ELF-1 (cell line): ENCODE data around the gene FAT1.

Experiments
- DNase-seq: peaks from one replicate; pipeline ENCODE4 v3.0.0-alpha.2; 2016; ENCODE audit warnings: low read depth, low spot score

The FAT1 gene

DNA sequence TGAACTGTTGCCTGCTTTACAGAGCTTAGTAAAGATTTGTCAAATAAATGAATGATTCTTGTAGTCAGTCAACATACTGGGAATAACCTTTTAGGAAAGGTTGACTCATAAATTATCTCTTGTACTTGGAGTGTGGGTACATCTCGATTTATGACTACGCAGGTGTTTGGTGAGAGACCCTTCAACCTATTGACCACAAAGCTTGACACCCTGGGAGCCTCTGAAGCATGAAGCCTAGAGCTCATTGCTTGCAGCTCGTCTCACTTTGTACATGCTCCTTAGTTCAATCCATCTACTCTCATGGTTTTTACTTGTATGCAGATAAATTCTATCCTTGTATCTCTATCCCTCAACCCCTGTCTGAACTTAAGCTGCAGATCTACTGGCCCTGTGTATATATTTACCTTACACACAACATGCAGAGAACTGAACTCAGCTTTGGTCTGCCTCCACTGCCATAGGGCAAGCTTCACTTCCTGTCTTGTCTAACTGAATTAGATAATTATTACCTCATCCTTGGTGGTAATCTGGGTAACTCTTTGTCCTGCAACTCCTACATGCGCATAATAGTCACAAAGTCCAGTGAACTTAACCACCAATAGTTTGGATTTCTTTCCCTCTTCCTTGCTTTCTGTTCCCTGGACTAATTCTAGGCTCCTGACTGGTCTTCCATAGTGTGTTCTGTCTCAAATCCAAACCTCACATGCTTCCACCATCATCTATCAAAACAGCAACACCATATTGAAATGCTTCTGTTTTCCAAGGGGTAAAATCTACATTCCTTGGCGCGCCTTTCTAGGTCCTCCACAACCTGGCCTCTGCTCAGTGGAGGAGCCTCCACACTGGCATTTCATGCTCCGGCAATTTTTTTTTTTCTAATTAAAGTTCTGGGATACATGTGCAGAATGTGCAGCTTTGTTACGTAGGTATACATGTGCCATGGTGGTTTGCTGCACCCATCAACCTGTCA lies 32.2 kb upstream of the FAT1 start:
- DNase-seq = no peak

DNA sequence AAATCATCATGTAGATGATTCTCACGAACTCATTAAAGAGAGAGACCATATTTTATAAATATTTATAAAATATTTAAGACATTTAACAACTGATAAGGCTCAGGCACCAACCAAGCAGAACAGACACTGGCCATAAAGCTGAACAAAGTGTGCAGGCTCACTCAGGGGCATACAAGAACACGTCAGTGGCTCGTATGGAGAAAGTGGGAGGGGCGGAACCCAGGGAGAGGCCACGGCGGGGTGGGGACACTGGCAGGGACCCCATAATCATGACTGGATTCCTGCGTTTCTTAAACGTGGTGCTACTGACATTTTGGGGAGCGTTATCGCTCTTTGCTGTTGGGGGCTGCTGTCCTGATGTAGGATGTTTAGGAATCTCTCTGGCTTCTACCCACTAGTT lies 31.3 kb upstream of the FAT1 start:
- DNase-seq = no peak

DNA sequence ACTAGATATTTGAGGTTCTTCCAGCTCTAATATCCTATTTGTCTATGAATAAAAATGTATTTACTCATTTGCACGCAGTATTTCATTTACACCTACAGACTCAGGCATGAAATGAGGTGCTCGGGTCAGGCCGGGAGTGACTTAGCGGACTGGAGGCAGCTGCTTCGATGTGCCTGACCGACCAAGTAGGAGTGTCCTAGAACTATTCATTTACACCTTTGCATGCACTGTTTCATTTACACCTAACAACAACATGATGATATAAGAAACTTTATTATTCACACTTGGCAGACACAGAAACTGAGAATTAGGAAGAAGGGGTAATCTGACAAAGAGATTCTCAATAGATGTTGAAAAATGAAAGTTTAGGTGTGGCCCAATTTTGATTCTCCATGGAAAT lies 28.7 kb upstream of the FAT1 start:
- DNase-seq = no peak

DNA sequence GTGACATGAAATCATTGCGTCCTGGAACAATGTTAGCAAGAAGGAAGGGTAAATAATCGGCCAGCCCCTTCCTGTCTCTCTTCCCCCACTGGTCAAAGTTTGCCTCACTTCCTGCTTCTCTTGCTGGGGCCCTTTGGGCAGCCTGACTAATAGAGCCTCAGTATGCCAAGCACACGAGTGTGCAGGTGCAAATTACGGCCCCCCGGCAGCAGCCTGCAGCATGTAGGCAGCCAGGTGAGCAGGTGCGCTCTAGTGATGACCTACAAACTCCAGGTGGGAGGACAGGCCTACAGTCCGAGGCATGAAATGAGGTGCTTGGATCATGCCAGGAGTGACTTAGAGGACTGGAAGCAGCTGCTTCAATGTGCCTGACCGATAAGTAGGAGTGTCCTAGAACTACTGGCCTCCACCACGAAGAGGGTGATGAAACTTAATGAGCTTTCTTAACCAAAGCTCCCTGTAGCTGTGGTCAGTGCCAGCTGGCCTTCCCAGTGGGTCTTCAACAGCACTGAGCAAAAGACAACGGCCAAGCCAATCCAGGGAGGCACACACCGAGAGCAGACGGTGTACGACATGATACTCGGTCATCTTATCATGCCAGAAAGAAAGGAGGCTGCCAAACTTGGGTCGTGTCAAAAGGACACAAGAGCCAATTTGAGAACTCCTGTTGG lies 26.1 kb upstream of the FAT1 start:
- no peak for DNase-seq

DNA sequence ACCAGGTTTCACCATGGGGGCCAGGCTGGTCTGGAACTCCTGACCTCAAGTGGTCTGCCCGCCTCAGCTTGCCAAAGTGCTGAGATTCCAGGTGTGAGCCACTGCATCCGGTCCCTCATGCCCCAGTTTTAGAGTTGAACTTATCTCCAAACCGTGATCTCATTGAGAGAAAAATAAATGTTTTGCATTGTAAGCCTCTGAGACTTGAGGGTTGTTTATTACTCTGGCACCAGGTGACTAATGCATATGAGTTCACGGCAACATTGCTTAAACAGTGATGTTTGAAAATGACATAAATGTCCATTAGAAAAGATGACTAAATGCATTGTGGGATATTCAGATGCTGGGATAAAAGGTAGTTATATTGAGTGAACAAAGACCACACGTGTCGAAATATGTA lies 22.9 kb upstream of the FAT1 start:
- no peak for DNase-seq

DNA sequence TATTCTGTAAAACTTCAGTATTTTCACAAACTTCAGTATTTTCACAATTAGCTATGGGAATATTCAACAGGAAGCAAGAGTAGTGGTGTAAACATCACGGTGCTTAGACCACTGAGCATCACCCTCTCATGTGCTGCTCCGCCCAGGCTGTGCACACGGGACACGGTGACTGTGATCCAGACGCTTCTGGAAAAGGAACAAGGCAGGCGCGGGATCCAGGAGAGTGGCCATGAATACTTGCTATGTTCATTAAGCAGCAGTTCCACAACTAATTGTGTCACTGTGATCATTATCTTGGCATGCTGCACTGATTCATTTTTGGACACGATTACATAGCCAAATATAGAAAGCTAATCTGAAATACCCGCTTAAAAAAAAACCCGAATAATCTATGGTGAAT lies 19.6 kb upstream of the FAT1 start:
- no peak for DNase-seq

DNA sequence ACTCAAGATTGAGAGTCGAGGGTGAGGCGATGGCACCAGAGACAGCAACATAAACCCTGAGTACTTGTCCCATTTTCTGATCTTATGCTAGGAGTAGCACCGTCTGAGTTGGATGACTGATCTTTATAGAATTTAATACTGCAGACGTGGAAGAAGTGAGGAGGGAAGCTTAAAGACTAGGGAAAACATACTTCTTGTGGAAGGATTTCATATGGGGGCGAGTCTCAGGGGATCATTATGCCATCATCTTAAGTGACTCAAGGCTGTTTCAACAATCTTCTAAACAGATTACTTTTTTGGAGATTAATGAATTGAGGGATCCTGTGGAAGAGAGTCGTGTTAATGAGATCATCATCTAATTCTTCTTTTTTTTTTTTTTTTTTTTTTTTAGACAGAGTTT lies 17.2 kb upstream of the FAT1 start:
- no peak for DNase-seq

DNA sequence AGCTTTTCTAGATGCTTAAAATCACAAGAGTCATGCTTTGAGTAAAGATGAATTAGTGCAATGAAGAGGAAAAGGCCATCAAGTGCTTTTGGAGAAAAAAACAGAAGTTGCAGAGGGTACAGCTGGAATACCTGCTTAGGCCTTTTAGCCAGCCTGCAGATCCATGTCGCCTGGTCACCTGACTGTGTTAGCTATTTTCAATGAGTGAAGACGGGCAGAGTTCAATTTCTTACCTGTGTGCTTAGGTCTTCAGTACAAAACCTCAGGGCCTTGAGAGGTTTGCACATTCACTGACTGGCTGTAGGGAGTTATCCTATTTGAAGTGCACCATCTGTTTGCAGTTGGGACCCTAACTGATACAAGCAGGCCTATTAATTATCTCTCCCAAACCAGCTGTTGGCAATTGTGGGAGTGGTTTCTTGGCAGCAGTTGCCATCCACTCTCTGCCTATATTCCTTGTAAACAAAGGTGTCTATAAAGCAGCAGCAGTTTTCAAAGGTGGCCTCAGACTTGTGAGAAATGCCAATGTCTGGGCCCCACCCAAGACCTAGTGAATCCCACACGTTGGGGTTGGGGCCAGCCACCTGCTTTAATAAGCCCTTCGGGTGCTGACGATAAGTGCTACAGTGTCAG lies 16.3 kb upstream of the FAT1 start:
- no peak for DNase-seq

DNA sequence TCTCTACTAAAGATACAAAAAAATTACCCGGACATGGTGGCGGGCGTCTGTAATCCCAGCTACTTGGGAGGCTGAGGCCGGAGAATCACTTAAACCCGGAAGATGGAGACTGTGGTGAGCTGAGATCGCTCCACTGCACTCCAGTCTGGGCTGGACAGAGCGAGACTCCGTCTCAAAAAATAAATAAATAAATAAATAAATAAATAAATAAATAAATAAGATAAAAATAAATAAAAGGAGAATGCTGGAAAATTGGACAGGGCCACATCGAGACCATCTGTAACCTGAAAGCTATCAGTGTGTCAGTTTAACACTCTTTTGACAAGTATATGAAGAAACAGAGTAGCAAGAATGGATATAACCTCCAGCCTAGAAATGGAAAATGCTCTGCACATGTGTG lies 15.7 kb upstream of the FAT1 start:
- no peak for DNase-seq

DNA sequence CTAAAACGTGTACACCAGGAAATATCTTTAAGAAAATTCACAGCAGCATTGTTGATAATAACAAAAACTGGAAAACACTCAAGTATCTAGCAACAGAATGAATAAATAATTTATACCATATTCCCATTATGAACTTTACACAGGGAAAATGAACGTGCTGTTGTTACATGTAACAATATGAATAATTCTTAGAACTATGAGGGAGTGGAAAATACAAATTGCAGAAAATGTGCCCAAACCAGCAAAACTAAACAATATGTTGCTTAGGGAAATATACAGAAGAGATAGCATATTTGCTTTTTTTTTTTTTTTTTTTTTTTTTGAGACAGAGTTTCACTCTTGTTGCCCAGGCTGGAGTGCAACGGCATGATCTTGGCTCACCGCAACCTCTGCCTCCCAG lies 14.8 kb upstream of the FAT1 start:
- DNase-seq = no peak

DNA sequence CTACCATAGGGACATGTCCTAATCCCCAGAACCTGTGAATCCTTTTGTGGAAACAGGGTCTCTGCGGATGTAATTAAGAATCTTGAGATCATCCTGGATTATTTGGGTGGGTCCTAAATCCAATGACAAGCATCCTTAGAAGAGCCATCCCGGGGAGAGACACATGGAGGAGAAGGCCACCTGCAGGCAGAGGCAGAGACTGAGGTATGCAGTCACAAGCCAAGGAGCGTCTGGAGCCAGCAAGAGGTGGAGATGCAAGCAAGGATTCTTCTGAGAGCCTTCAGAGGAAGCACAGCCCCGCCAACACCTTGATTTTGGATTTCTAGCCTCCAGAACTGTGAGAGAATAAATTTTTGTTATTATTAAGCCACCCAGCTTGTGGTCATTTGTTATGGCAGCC lies 13.8 kb upstream of the FAT1 start:
- no peak for DNase-seq

DNA sequence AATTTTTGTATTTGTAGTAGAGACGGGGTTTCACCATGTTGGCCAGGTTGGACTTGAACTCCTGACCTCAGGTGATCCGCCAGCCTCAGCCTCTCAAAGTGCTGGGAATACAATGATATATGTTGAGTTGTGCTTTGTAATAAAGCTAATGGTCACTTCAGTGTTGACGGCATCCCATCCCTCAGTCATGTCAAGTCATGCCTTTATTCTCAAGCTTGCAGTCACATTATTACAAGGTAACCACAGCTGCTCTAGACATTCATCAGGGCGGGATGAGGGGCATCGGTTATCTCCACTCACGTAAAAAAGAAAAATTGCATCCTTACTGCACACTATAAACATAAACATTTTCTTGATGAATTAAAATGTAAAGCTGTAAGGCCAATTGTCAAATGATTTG lies 12.8 kb upstream of the FAT1 start:
- DNase-seq = no peak

DNA sequence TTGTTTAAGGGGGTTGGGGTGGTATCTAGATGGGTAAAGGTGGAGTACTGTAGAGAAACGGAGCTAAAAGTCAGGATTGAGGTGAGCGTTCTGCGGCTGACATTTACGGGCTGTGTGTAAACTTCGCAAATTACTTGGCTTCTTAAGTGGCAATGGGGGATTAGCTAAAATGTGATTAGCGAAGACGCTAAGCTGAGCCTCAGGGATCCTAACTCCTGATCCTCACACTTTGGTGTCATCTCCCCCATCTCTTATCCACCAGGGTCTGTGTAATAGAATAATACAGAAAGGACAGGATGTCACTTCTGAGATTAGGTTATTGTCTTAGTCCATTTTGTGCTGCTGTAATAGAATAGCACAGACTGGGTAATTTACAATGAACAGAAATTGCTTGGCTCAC lies 10.6 kb upstream of the FAT1 start:
- DNase-seq = no peak

DNA sequence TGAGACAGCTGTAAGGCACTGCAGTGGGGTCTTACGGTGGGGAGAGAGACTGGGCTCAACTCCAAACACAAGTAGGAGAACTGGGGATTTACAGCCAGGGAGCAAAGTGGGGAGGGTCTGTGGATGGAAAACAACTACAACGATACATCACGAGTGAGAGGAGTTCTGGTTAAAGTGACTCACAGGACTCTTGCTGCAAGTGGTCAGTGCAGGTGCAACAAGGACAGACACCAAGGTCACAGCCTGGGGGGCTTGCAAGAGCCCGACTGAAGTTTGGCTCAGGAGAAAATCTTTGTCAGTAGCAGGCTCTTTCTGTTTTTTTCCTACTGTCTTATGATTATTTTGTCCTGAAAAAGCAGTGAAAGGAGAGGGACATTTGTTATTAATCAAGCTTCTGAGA lies 10.1 kb upstream of the FAT1 start:
- no peak for DNase-seq

DNA sequence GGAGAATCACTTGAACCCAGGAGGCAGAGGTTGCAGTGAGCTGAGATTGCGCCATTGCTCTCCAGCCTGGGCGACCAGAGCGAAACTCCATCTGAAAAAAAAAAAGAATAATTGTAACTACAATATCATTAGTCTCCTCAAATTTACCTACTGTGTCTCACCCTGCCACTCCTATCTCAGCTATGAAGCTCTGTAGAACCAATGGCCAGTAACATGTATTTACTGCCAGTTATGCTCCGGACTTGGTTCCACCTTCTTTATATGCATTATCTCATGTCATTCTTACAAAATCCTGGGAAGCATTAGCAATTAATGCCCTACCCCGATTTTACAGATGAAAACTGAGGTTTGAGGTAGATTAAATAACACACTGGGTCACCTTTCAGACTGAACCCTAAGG lies 7.0 kb upstream of the FAT1 start:
- no peak for DNase-seq

DNA sequence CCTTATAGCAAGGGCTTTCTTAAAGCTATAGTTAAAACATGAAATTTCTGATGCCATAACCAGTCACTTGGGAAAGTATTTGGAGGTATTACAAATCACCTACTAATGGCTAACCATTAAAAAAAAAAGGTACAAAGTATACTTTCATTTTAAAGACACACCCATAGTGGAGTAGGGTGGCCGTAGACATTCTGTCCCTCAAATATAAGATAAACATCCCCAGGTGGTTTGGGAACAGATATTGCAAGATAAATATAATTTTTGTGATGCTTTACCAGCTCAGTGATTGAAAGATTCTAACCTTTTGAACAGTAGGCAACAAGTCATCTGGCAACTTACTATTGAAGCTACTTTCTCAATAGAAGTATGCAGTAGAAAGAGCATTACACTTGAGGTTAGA lies 6.2 kb upstream of the FAT1 start:
- no peak for DNase-seq

DNA sequence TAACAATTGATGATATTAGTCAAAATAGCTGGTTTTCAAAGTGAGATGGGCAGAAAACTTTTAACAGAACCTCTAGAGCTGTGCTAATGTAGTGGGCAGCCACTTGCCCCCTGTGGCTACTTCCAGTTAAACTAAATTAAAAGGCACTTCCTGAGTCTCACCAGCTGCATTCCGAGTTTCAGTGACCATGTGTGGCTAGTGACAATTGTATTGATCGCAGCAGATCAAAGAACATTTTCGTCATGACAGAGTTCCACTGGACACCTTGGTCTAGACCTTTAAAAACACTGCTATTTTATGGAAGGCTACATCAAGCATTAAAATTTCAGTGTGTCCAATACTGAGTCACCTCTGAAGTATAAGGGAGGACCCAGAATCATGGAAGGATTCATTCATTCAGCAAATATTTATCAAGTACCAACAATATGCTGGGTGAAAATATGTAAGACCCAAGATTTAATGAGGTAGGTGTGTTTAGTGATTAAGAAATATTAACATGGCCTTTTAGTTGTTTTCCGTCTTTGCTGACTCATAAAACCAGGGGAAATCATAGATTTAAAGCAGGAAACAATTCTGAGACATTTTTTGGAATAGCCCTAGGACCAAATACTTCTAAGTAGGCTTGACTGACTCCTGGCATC lies 5.1 kb upstream of the FAT1 start:
- DNase-seq = no peak

DNA sequence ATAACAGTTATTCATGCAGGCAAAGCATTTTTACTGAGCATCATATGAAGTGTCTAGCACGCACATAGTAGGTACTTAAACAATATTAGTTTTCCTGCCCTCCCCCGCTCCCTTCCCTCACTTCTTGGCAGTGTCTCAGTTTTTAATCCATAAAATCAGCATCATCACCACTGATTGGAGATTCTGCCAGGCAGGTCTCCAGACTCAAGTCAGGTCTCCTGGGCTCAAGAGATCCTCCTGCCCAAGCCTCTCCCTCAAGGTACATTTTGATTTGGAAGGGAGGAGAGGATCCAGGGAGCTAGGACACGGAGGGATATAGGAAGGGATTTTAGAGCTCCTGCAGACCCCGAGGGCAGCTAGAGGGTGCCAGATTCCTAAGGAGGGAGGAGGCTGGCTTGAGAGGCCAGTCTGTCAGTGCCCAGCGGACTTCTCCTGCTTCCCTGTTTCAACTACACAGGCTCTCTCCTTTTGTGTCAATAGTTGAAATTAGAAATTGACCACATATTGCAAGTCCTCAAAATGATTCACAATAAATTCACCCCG lies 4.4 kb upstream of the FAT1 start:
- DNase-seq = peak; percentile 91

DNA sequence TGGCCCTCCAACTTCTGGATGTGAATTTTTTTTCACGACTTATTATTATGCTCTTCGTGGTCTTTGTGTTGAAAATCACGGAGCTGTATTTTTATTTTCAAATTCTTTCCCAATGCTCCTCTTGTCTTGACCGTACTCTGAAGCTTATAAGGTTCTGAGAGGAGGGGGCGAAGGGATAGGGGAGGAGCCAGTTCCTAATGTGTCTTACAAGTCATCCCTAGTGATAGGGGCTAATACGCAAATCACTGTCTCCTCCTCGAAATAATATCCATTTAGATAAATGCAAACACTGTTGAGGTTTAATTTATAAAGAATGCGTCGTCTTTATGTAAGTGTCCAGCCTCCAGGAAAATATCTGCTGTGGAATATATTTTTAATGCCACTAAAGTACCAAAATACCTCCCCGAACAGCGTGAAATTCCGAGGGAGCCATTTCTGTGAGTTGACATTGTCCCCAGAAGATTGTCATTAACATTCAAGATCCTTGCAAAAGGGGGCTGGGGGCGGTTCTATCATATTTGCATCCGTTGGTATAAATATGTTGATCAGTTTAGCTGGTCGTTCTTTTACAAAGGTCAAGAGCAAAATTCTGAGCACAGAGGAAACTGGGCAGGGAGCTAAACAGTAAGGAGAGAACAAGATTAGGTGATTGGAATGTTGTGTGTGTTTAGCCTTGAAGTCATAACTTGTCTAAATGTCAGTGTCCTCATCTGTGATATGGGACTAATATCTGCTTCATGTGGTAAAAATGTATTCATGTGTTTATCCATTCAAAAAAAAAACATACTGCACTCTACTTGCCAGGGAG lies 3.7 kb upstream of the FAT1 start:
- no peak for DNase-seq

DNA sequence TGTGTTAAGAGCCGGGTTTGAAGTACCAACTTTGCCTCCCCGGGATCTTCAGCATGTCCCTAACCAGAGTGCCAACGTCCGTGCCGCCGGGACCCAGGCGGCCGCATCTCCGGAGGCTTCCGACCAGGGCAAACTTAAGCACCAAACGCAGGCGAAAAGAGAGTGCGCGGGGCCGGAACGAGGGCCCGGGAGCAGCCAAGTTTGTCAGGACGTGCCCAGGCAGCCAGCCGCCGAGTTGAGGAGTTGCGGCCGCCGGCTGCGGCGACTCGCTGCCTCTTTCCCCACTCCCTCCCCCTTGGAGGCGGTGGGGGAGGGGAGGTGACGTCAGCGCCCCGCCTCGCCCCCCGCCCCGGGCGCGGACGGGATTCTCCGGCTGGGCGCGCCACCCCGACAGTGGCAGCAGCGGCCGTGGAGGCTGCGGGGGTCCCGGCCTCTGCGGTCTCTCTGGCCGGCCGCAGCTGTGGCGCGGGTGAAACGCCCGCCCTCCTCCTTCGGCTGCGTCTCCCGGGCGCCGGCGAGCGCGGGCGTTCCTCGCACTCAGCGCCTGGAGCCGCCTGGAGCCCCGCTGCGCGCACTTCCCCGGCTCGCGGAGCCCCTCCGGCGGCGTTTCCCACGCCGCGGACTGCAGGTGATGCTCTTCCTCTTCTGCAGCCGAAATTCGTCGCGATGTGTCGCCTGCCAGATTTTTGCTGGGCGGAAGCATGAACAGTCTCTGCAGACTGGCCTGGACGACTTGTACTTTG lies 2.9 kb upstream of the FAT1 start:
- DNase-seq = peak; percentile 91
